HFF-Myc (cell line): ENCODE measurements around the gene RASGEF1C.

Experiments
- DNase-seq: peaks from one replicate; pipeline ENCODE4 v3.0.0-alpha.2; 2011; ENCODE audit warnings: low read depth; ENCODE audit errors: extremely low read depth
- H3K4me3 ChIP-seq: replicated peaks from 2 replicates; pipeline ENCODE4 v1.5.1; 2011; ENCODE audit warnings: low read depth, mild to moderate bottlenecking, control low read depth, low read length
- TF ChIP-seq, protein P1 (sequence below): IDR thresholded peaks from 2 replicates; pipeline ENCODE4 v1.5.1; 2012; ENCODE audit warnings: mild to moderate bottlenecking, low read depth, low read length, control low read depth; ENCODE audit errors: missing control alignments

Gene RASGEF1C

GRCh38 chr5:180140571-180140970, 68.4 kb downstream of the RASGEF1C start:
- no peak overlapping the region for H3K4me3 ChIP-seq
- TF ChIP-seq, protein P1, sequence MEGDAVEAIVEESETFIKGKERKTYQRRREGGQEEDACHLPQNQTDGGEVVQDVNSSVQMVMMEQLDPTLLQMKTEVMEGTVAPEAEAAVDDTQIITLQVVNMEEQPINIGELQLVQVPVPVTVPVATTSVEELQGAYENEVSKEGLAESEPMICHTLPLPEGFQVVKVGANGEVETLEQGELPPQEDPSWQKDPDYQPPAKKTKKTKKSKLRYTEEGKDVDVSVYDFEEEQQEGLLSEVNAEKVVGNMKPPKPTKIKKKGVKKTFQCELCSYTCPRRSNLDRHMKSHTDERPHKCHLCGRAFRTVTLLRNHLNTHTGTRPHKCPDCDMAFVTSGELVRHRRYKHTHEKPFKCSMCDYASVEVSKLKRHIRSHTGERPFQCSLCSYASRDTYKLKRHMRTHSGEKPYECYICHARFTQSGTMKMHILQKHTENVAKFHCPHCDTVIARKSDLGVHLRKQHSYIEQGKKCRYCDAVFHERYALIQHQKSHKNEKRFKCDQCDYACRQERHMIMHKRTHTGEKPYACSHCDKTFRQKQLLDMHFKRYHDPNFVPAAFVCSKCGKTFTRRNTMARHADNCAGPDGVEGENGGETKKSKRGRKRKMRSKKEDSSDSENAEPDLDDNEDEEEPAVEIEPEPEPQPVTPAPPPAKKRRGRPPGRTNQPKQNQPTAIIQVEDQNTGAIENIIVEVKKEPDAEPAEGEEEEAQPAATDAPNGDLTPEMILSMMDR: no peak
- DNase-seq: no peak

DNA sequence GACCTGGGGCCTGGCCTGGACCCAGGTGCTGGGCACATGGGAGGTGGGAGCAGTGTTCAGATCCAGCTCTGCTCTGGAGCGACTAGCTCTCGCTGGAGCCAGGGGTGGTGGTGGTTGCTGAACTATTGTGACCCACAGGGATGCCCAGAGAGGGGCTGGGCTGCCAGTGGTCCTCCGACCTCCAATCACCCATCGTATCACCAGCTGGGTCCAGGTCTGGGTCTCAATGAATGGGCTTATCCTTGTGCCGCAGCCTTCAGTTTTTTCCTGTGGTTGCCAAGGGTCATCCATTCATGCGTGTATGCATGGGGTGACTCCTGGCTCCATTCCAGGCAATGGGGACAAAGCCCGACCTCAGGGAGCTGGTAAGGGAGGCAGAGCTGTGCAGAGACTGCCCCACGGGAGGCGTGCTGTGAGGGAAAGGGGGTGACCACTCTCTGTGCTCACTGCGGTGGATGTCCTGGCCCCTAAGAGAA, 68.9 kb downstream of the RASGEF1C start:
- DNase-seq: no peak
- TF ChIP-seq, protein P1: no peak
- no peak overlapping the region for H3K4me3 ChIP-seq

GRCh38 chr5:180139731-180140055, 69.3 kb downstream of the RASGEF1C start:
- TF ChIP-seq, protein P1: no peak
- H3K4me3 ChIP-seq: no peak overlapping the region
- DNase-seq: no peak

DNA sequence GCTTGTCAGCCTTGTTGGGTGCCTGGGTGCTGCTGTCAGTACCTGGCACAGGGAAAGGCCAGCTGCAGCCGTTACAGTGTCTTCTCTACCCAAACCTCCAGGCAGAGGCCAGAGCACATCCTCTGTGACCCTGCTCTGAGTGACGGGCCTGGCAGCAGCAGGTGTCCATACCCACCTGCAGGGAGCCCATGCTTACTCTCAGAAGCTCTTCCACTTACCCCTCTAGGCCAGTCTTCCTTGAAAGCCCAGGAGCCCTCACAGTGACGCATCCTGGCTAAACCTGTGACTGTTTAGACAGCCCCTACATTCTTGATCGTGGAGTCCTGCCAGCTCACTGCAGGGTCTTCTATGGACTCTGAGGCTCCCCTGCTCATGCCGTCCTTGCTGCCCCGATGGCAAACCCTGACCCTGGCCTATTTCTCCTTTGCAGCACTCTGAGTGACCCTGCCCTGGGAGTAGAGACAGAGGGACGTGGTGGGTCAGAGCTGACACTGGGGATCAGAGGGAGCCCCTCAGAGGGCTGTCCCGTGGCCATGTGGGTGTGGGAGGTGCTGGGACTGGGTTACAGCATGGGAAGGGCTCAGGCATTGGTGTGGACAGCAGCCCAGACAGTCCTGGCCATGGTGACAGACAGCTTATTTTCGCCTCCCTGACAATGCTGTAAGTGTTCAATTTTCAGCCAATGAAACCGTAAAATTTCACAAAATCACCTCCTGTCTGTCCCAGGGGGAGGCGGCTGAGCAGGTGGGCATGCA, 69.9 kb downstream of the RASGEF1C start:
- DNase-seq: no peak
- TF ChIP-seq, protein P1: no peak
- no peak overlapping the region for H3K4me3 ChIP-seq

DNA sequence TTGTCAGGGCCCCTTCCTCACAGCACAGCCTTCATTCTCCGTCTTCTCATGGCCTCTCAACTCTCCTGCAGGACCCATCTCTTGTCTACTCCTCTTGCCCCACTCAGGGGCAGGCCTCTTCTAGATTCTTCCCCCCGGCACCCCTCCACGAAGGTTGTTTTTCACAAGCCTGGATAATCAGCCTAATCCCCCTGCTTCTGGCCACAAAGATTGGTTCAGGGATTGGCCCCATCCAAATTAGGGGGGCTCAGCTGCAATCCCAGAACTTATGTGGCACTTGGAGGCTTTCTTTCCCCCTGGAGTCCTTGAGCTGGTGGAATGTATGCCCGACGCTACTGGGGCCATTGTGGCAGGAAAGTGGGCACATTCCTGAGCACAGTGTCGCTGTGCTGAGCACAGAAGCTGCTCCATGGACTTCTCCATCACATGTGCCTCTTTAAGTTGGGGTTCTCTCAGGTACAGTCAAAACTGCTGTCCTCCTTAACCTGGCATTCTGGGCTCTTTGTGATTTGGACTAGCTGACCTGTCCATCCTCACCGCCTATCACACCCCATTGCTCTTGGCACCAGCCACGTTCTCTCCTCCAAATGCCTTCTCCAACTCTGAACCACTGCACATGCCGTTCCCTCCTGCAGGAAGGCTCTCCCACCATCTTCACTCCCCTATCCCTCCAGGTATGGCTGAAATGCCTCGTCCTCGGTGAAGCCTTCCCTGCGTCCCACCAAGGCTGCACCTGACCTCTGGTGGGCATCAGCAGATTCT, 70.6 kb downstream of the RASGEF1C start:
- H3K4me3 ChIP-seq: no peak overlapping the region
- TF ChIP-seq, protein P1: no peak
- DNase-seq: no peak

DNA sequence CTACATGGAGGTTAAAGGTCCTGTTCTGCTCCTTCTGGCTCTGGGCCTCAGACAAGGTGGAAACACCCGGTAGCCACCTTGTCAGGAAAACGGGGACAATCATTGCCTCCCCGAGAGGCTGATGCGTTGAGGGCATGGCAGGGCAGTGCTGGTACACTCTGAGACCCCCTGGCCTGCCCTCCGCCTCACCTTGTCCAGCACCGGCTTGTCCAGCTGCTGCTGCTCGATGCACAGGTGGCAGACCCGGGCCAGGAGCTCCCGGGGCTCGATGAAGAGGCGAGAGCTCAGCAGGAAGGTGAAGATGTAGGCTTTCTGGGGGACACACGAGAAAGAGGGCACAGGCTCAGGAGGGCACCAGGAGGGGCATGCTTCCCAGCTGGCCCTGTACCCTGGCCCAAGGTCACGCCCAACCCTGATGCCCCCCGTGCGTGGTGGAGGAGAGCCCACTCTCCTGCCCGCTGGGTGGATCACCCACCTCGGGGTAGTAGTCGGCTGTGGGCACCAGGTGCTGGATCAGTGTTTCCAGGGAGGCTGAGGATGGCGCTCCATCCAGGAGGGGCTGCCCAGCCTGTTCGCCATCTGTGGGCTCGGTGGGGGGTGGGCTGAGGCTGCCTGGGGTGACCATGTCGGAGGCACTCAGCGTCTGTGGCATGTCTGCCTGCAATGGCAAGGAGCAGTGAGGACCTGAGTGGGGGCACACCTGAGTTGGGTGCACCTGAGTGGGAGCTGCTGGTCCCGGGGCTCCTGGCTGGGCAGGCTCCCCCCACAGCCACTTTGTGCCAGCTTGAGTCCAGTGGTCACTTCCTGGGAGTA, 71.4 kb downstream of the RASGEF1C start:
- no peak for DNase-seq
- TF ChIP-seq, protein P1: no peak

More for the DNA sequence above, 71.4 kb downstream of the RASGEF1C start:
- no peak overlapping the region for H3K4me3 ChIP-seq
